ENCODE results near the gene DAP3. TPM values are rescaled to one million over a fixed set of nuclear protein-coding genes. Genes with fewer than 3 reads are reported as not detected.
"Not testable (repeated sequence)": the region's sequence is repeated elsewhere in the genome, so short reads cannot be mapped to it uniquely, and the experiment has no call there.

The DAP3 gene
- total RNA-seq, 2 donors from 2014 or later, result 98.9 to 127 TPM

GRCh38 chr1:155695072-155695471 is 6.2 kb downstream of the DAP3 start:
- ATAC-seq (no peak), DNase-seq (no peak)
- H3K9me3 ChIP-seq (ENCODE audit: control insufficient read depth, low read length, poor library complexity, severe bottlenecking), result no peaks in the 10 kb centered on the region
- H3K4me1 Mint-ChIP-seq, result peaks cover 35% of the 10 kb centered on the region
- peak overlapping the region; percentile 77 for H3K4me3 Mint-ChIP-seq
- peaks cover 2% of the 10 kb centered on the region for H3K36me3 Mint-ChIP-seq (ENCODE audit: low read depth)
- H3K27me3 Mint-ChIP-seq, result no peaks in the 10 kb centered on the region
- no peak overlapping the region for H3K27ac Mint-ChIP-seq

- H3K36me3 Mint-ChIP-seq (ENCODE audit: low read depth), result peaks cover 2% of the 10 kb centered on the region
- H3K27me3 Mint-ChIP-seq, result no peaks in the 10 kb centered on the region
- peaks cover 34% of the 10 kb centered on the region for H3K4me1 Mint-ChIP-seq
- no peak overlapping the region for H3K4me3 Mint-ChIP-seq
- no peak for ATAC-seq
- no peak for DNase-seq
- H3K9me3 ChIP-seq (ENCODE audit: control insufficient read depth, low read length, poor library complexity, severe bottlenecking), result no peaks in the 10 kb centered on the region
- H3K27ac Mint-ChIP-seq, result no peak overlapping the region
These were observed 6.7 kb downstream of the DAP3 start for GRCh38 chr1:155695608-155696007.

GRCh38 chr1:155696524-155696923 is 7.6 kb downstream of the DAP3 start:
- Mint-ChIP-seq H3K27me3 (no peaks in the 10 kb centered on the region), H3K27ac (no peak overlapping the region), H3K36me3 (ENCODE audit: low read depth) (peaks cover 2% of the 10 kb centered on the region), H3K4me1 (peaks cover 31% of the 10 kb centered on the region), H3K4me3 (no peak overlapping the region)
- no peak for ATAC-seq
- H3K9me3 ChIP-seq (ENCODE audit: control insufficient read depth, low read length, poor library complexity, severe bottlenecking), result no peaks in the 10 kb centered on the region
- no peak for DNase-seq

- peaks cover 2% of the 10 kb centered on the region for H3K36me3 Mint-ChIP-seq (ENCODE audit: low read depth)
- H3K4me3 Mint-ChIP-seq, result no peak overlapping the region
- H3K27me3 Mint-ChIP-seq, result no peaks in the 10 kb centered on the region
- H3K27ac Mint-ChIP-seq, result no peak overlapping the region
- DNase-seq (no peak), ATAC-seq (no peak)
- H3K9me3 ChIP-seq (ENCODE audit: control insufficient read depth, low read length, poor library complexity, severe bottlenecking), result no peaks in the 10 kb centered on the region
- peaks cover 29% of the 10 kb centered on the region for H3K4me1 Mint-ChIP-seq
These were observed 8.2 kb downstream of the DAP3 start for GRCh38 chr1:155697046-155697445.

DNA sequence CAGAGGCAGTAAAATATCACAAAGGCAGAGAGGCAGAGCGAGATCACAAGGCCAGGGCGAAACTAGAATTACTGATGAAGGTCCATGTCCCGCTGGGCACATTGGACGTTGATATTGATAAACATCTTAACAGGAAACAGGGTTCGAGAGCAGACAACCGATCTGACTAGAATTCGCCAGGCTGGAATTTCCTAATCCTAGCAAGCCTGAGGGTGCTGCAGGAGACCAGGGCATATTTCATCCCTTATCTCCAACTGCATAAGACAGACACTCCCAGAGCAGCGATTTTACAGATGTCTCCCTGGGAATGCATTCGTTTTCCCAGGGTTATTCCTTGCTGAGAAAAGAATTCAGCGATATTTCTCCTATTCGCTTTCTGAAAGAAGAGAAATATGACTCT is 8.7 kb downstream of the DAP3 start:
- not testable (repeated sequence) for DNase-seq; H3K4me3 Mint-ChIP-seq; H3K36me3 Mint-ChIP-seq (ENCODE audit: low read depth); ATAC-seq; H3K9me3 ChIP-seq (ENCODE audit: control insufficient read depth, low read length, poor library complexity, severe bottlenecking); H3K27ac Mint-ChIP-seq; H3K27me3 Mint-ChIP-seq
- peaks cover 29% of the 10 kb centered on the region for H3K4me1 Mint-ChIP-seq

DNA sequence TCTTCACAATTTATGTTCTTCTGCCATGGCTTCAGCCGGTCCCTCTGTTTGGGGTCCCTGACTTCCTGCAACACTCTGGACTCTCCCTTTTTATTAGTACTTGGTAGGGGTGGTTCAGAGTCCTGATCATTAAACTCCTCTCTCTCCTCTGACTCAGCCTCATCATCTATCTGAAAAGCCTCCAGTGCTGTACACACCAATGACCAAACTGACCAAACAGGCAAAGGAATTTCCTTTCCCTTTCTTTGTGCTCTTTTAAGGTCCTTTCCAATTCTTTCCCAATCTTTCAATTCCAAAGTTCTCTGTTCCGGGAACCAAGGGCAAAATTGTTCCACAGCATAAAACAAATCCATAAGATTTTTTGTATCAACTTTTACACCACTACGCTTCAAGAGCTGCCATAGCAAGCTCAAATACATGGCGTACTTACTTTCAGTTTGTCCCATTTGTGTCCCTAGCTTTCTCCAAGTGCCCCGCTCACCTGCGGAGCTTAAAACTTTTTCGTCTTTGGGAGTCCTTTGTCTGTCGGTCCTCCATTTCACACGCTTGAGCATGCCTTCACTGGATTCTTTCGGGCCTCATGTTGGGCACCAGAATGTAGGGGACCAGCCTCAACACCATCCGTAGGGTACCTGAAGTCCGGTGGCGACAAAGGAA is 9.6 kb downstream of the DAP3 start:
- Mint-ChIP-seq H3K27ac (peak overlapping the region; percentile 21), H3K36me3 (ENCODE audit: low read depth) (peaks cover 2% of the 10 kb centered on the region), H3K4me3 (peak overlapping the region; percentile 9), H3K4me1 (peaks cover 32% of the 10 kb centered on the region), H3K27me3 (no peaks in the 10 kb centered on the region)
- DNase-seq (no peak), ATAC-seq (no peak)
- no peaks in the 10 kb centered on the region for H3K9me3 ChIP-seq (ENCODE audit: control insufficient read depth, low read length, poor library complexity, severe bottlenecking)

- ATAC-seq; H3K36me3 Mint-ChIP-seq (ENCODE audit: low read depth); H3K4me3 Mint-ChIP-seq; H3K27me3 Mint-ChIP-seq; DNase-seq; H3K9me3 ChIP-seq (ENCODE audit: control insufficient read depth, low read length, poor library complexity, severe bottlenecking): not testable (repeated sequence)
- Mint-ChIP-seq H3K27ac (peak overlapping the region; percentile 21), H3K4me1 (peaks cover 32% of the 10 kb centered on the region)
These were observed 10.2 kb downstream of the DAP3 start for GRCh38 chr1:155699062-155699461.

DNA sequence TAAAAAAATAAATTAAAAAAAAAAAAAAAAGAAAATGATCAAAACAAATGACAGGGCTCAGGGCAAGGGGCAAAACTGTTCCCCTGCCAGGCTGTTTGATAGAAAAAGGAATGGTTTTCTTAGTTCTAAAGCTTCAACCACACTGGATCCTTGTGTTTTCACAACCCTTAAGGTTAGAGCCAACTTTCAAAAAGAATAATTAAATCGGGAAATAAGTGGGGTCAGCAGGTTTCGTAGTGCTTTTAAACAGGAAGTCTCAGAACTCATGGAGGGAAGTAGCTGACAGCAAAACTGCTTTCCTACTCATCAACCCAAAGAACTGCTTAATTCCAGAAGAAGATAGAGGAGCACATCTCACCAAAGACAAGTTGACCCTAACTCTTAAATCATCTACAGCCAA is 12.8 kb downstream of the DAP3 start:
- DNase-seq; H3K27ac Mint-ChIP-seq; H3K4me3 Mint-ChIP-seq; ATAC-seq; H3K27me3 Mint-ChIP-seq; H3K36me3 Mint-ChIP-seq (ENCODE audit: low read depth); H3K9me3 ChIP-seq (ENCODE audit: control insufficient read depth, low read length, poor library complexity, severe bottlenecking): not testable (repeated sequence)
- peaks cover 24% of the 10 kb centered on the region for H3K4me1 Mint-ChIP-seq

- no peak overlapping the region for H3K4me3 Mint-ChIP-seq
- peaks cover 24% of the 10 kb centered on the region for H3K4me1 Mint-ChIP-seq
- no peak for ATAC-seq
These were observed 14.3 kb downstream of the DAP3 start for GRCh38 chr1:155703216-155703615.

GRCh38 chr1:155704414-155704813 is 15.5 kb downstream of the DAP3 start:
- H3K4me3 Mint-ChIP-seq; H3K27me3 Mint-ChIP-seq; ATAC-seq; DNase-seq; H3K36me3 Mint-ChIP-seq (ENCODE audit: low read depth); H3K9me3 ChIP-seq (ENCODE audit: control insufficient read depth, low read length, poor library complexity, severe bottlenecking): not testable (repeated sequence)
- peaks cover 19% of the 10 kb centered on the region for H3K4me1 Mint-ChIP-seq
- peak overlapping the region; percentile 60 for H3K27ac Mint-ChIP-seq

More at GRCh38 chr1:155703216-155703615, 14.3 kb downstream of the DAP3 start:
- H3K27me3 Mint-ChIP-seq, result no peaks in the 10 kb centered on the region
- peaks cover 2% of the 10 kb centered on the region for H3K36me3 Mint-ChIP-seq (ENCODE audit: low read depth)
- no peak for DNase-seq
- no peak overlapping the region for H3K27ac Mint-ChIP-seq
- no peaks in the 10 kb centered on the region for H3K9me3 ChIP-seq (ENCODE audit: control insufficient read depth, low read length, poor library complexity, severe bottlenecking)

- no peaks in the 10 kb centered on the region for H3K36me3 Mint-ChIP-seq (ENCODE audit: low read depth)
- no peaks in the 10 kb centered on the region for H3K9me3 ChIP-seq (ENCODE audit: control insufficient read depth, low read length, poor library complexity, severe bottlenecking)
- H3K27ac Mint-ChIP-seq, result no peak overlapping the region
- DNase-seq (no peak), ATAC-seq (no peak)
- no peaks in the 10 kb centered on the region for H3K27me3 Mint-ChIP-seq
- H3K4me3 Mint-ChIP-seq, result no peak overlapping the region
- peaks cover 16% of the 10 kb centered on the region for H3K4me1 Mint-ChIP-seq
These were observed 17.2 kb downstream of the DAP3 start for GRCh38 chr1:155706139-155706538.

- Mint-ChIP-seq H3K27ac (no peak overlapping the region), H3K4me3 (no peak overlapping the region), H3K27me3 (no peaks in the 10 kb centered on the region), H3K36me3 (ENCODE audit: low read depth) (peaks cover 3% of the 10 kb centered on the region), H3K4me1 (peaks cover 13% of the 10 kb centered on the region)
- no peak for ATAC-seq
- DNase-seq, result no peak
- no peaks in the 10 kb centered on the region for H3K9me3 ChIP-seq (ENCODE audit: control insufficient read depth, low read length, poor library complexity, severe bottlenecking)
These were observed 20.5 kb downstream of the DAP3 start for GRCh38 chr1:155709391-155709790.

- H3K27ac Mint-ChIP-seq; H3K4me3 Mint-ChIP-seq; DNase-seq; ATAC-seq; H3K9me3 ChIP-seq (ENCODE audit: control insufficient read depth, low read length, poor library complexity, severe bottlenecking); H3K36me3 Mint-ChIP-seq (ENCODE audit: low read depth); H3K4me1 Mint-ChIP-seq; H3K27me3 Mint-ChIP-seq: not testable (repeated sequence)
These were observed 22.6 kb downstream of the DAP3 start for GRCh38 chr1:155711457-155711856.

DNA sequence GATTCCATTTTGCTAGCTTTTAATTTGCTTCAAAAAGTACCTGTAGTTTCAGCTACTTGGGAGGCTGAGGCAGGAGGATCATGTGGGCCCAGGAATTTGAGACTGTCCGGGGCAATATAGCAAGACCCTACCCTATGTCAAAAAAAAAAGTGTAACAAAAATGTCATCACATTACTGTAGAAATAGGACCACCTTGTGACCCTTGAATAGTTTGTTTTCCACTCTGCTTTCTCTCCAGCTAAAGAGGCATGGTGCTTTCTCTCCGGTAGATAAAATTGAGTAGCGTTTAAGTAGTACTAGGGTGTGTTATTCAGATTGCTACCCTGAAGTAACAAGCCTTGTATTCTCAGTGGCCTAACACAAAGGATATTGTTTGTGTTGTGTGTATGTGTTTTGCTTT is 23.7 kb downstream of the DAP3 start:
- not testable (repeated sequence) for H3K4me1 Mint-ChIP-seq; ATAC-seq; H3K27me3 Mint-ChIP-seq; H3K4me3 Mint-ChIP-seq; H3K9me3 ChIP-seq (ENCODE audit: control insufficient read depth, low read length, poor library complexity, severe bottlenecking); H3K27ac Mint-ChIP-seq; DNase-seq; H3K36me3 Mint-ChIP-seq (ENCODE audit: low read depth)
